ENCODE data around the gene PLCG2.

Gene PLCG2

DNA sequence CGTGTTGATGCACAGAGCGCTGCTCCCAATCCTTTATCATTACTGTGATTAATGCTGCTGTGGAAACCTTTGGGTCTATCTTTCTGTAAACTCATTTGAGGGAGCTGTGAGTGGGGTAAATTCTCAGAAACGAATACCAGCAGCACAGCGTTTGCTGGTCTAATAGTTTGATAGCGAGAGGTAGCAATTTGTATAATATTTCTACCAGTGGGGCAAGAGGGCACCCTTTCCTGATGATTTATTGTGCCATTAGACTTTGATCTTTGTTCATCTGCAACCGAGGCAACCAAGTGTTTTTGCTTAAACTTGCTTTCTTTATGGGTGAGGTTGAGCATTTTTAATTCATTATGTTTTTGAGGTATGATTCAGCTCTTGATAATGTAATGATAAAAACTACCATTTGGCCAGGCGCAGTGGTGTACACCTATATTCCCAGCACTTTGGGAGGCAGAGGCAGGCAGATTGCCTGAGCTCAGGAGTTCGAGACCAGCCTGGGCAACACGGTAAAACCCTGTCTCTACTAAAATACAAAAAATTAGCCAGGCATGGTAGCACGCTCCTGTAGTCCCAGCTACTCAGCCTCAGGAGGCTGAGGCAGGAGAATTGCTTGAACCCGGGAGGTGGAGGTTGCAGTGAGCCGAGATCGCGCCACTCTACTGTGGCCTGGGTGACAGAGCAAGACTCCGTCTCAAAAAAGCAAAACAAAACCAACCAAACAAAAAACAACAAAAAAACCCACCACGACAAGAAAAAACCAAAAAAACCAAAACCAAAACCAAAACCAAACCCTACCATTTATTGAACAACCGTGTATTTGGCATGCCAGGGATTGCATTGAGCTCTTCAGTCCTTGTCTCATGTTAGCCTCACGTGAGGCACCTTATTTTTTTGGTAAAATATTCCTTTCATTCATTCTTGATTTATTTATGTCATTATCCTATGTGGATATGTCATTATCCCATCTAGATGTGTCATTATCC is 81.5 kb downstream of the PLCG2 start:
- peaks cover 8% of the 10 kb centered on the region for H3K36me3 Mint-ChIP-seq (ENCODE audit: low read depth)
- no peak overlapping the region for H3K4me3 Mint-ChIP-seq
- no peaks in the 10 kb centered on the region for H3K9me3 Mint-ChIP-seq
- H3K27ac Mint-ChIP-seq, result no peak overlapping the region
- TF ChIP-seq CTCF (IDR thresholded peaks at IDR 0.05; ENCODE audit: unreplicated experiment in 3 of 3), result no peak
- H3K27me3 Mint-ChIP-seq (ENCODE audit: low read depth), result peaks cover 25% of the 10 kb centered on the region
- H3K4me1 Mint-ChIP-seq, result peaks cover 7% of the 10 kb centered on the region

- Mint-ChIP-seq H3K27ac (no peak overlapping the region), H3K9me3 (no peaks in the 10 kb centered on the region), H3K4me3 (no peak overlapping the region), H3K36me3 (ENCODE audit: low read depth) (peaks cover 8% of the 10 kb centered on the region), H3K4me1 (peaks cover 7% of the 10 kb centered on the region), H3K27me3 (ENCODE audit: low read depth) (peaks cover 25% of the 10 kb centered on the region)
- TF ChIP-seq CTCF (IDR thresholded peaks at IDR 0.05; ENCODE audit: unreplicated experiment in 3 of 3), result no peak
These were observed 82.4 kb downstream of the PLCG2 start for GRCh38 chr16:81861503-81861902.

DNA sequence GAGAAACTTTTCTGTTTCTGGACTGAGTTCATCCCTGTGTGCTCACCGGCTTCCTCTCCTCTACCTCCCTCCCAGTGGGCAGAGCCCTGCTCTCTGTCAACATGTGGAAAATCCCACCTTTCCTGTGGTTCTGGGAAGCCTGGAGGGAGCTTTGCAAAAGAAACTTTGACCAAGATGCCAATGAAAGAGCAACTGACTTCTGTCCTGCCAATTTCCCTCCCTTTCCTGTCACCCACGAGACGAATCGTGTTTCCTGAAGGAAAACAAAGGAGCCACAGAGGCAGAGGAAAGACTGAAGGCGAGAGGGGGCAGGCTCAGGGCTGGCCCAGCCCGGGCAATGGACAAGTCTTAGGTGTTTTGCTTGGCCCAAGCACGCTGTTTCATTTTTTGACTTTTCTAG is 82.8 kb downstream of the PLCG2 start:
- peaks cover 8% of the 10 kb centered on the region for H3K36me3 Mint-ChIP-seq (ENCODE audit: low read depth)
- no peaks in the 10 kb centered on the region for H3K9me3 Mint-ChIP-seq
- no peak overlapping the region for H3K4me3 Mint-ChIP-seq
- H3K27me3 Mint-ChIP-seq (ENCODE audit: low read depth), result peaks cover 25% of the 10 kb centered on the region
- peaks cover 7% of the 10 kb centered on the region for H3K4me1 Mint-ChIP-seq
- TF ChIP-seq CTCF (IDR thresholded peaks at IDR 0.05; ENCODE audit: unreplicated experiment in 3 of 3), result no peak
- H3K27ac Mint-ChIP-seq, result no peak overlapping the region

DNA sequence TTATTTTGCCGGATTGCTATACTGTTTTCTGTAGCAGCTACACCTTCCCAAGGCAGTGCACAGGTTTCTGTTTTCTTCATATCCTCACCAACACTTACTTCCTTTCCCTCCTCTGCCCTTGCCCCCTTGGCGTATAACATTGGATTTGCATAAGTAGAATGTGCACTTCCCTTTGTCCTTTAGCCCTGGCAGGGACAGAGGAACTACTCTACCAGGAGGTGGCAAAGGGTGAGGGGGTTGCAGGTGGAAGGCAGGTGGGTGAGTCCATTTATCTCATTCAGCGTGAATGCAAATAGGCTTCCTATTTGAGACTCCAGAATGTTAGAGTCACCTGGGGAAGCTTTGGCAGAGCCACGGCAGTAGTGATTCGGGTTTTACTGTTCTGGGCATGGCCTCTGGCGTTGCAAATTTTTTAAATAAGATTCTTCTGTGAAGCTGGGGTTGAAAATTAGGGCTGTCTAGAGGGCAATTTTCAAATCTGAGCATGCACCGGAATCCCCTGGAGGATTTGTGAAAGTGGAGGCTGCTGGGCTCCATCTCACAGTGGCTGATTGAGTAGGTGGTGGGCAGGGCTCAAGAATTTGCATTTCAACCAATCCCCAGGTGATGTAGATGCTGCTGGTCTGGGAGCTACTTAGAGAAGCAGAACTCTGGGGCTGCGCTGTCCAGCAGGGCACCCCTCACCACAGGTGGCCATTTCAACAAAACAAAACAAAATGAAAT is 84.7 kb downstream of the PLCG2 start:
- Mint-ChIP-seq H3K4me3 (no peak overlapping the region), H3K27ac (peak overlapping the region in 1 of 3 experiments; percentile 9), H3K36me3 (ENCODE audit: low read depth) (peaks cover 6% of the 10 kb centered on the region), H3K4me1 (peaks cover 7% of the 10 kb centered on the region), H3K9me3 (no peaks in the 10 kb centered on the region), H3K27me3 (ENCODE audit: low read depth) (peaks cover 30% of the 10 kb centered on the region)
- TF ChIP-seq CTCF (IDR thresholded peaks at IDR 0.05; ENCODE audit: unreplicated experiment in 3 of 3), result no peak

DNA sequence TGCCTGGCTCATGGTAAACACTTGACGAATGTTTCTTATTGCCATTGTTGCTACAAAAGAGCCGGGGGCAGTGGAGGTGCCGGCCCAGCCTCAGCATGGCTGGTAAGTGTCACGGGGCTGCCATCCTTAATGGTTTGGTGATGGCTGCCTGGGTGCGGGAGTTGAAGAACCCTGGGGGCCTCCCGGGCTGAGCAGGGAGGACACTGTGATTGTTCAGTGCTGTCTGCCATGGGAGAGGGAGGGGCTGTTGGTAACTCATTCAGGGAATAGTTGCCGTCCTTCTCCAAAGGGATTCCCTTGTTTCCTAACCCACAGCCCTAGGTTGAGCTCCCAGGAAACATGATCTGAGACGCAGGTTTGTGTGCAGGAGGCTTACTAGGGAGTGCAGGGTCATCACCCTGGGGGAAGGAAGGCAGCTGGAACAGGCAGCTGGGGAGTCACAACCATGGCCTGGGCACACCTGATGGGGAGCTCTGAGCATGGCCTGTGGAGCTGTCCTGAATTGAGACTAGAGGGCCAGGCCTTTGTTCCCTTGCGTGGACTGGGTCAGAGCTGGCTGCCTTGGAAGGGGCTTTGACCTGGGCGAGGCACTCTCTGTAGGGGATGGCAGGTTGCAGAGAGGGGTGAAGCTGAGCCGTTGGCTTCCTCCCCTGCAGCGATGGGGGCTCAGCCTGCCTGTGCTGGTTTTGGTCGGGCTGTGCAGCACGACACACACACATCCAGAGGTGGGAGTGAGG is 85.7 kb downstream of the PLCG2 start:
- H3K36me3 Mint-ChIP-seq (ENCODE audit: low read depth), result peaks cover 6% of the 10 kb centered on the region
- H3K27ac Mint-ChIP-seq, result peak overlapping the region in 1 of 3 experiments; percentile 9
- H3K27me3 Mint-ChIP-seq (ENCODE audit: low read depth), result peaks cover 35% of the 10 kb centered on the region
- H3K4me3 Mint-ChIP-seq, result no peak overlapping the region
- H3K4me1 Mint-ChIP-seq, result peaks cover 7% of the 10 kb centered on the region
- no peaks in the 10 kb centered on the region for H3K9me3 Mint-ChIP-seq
- TF ChIP-seq CTCF (IDR thresholded peaks at IDR 0.05; ENCODE audit: unreplicated experiment in 3 of 3), result no peak
